Measurements from ENCODE around the gene AMDHD1.
A peak's percentile ranks its signal among the peaks of the same experiment; 100 is the strongest.

Gene AMDHD1

GRCh38 chr12:95995238-95996031, 52.3 kb downstream of the AMDHD1 start:
- DNase-seq (ENCODE audit: low read depth in 2 of 2): no peak

- DNase-seq (ENCODE audit: low read depth in 2 of 2): no peak
These were observed 53.0 kb downstream of the AMDHD1 start, which contains the start of gene HAL for GRCh38 chr12:95996034-95996658. TSS of gene HAL (minus strand) at chr12:95996344. CDS start at chr12:95995910, 434 bp downstream.

GRCh38 chr12:95997276-95997675, 54.1 kb downstream of the AMDHD1 start:
- no peak for DNase-seq (ENCODE audit: low read depth in 2 of 2)

GRCh38 chr12:95997911-95998510, 54.9 kb downstream of the AMDHD1 start:
- DNase-seq (ENCODE audit: low read depth in 2 of 2): no peak

GRCh38 chr12:95998611-95999286, 55.6 kb downstream of the AMDHD1 start:
- peak in 1 of 2 donors; percentile 23 for DNase-seq (ENCODE audit: low read depth in 2 of 2)

- no peak for DNase-seq (ENCODE audit: low read depth in 2 of 2)
These were observed 56.4 kb downstream of the AMDHD1 start for GRCh38 chr12:95999484-95999883.

- no peak for DNase-seq (ENCODE audit: low read depth in 2 of 2)
These were observed 57.7 kb downstream of the AMDHD1 start for GRCh38 chr12:96000858-96001257.

- no peak for DNase-seq (ENCODE audit: low read depth in 2 of 2)
These were observed 63.6 kb downstream of the AMDHD1 start for GRCh38 chr12:96006727-96007126.

- DNase-seq (ENCODE audit: low read depth in 2 of 2): no peak
These were observed 64.6 kb downstream of the AMDHD1 start for GRCh38 chr12:96007729-96008128.

GRCh38 chr12:96014943-96015599, 71.9 kb downstream of the AMDHD1 start:
- no peak for DNase-seq (ENCODE audit: low read depth in 2 of 2)

- no peak for DNase-seq (ENCODE audit: low read depth in 2 of 2)
These were observed 72.5 kb downstream of the AMDHD1 start for GRCh38 chr12:96015672-96016071.
